ENCODE data around the gene PDE4D.
"Not testable (repeated sequence)": the region's sequence is repeated elsewhere in the genome, so short reads cannot be mapped to it uniquely, and the experiment has no call there.

PDE4D gene

GRCh38 chr5:59575648-59576445 lies 317.7 kb downstream of the PDE4D start:
- no peak for DNase-seq

- DNase-seq = not testable (repeated sequence)
Observed at GRCh38 chr5:59573509-59573908, 320.0 kb downstream of the PDE4D start.

GRCh38 chr5:59571067-59571466 lies 322.5 kb downstream of the PDE4D start:
- no peak for DNase-seq

GRCh38 chr5:59569608-59570334 lies 323.8 kb downstream of the PDE4D start:
- DNase-seq = no peak

- no peak for DNase-seq
Observed at GRCh38 chr5:59569158-59569557, 324.4 kb downstream of the PDE4D start.

GRCh38 chr5:59568161-59568560 lies 325.4 kb downstream of the PDE4D start:
- no peak for DNase-seq

GRCh38 chr5:59565551-59565950 lies 328.0 kb downstream of the PDE4D start:
- DNase-seq = no peak

GRCh38 chr5:59564895-59565294 lies 328.6 kb downstream of the PDE4D start:
- no peak for DNase-seq

GRCh38 chr5:59562756-59563389 lies 330.7 kb downstream of the PDE4D start:
- DNase-seq = no peak

GRCh38 chr5:59560553-59560952 lies 333.0 kb downstream of the PDE4D start:
- DNase-seq = no peak

GRCh38 chr5:59559847-59560246 lies 333.7 kb downstream of the PDE4D start:
- no peak for DNase-seq

- no peak for DNase-seq
Observed at GRCh38 chr5:59559323-59559722, 334.2 kb downstream of the PDE4D start.

GRCh38 chr5:59558501-59558900 lies 335.0 kb downstream of the PDE4D start:
- no peak for DNase-seq

- no peak for DNase-seq
Observed at GRCh38 chr5:59557572-59557971, 336.0 kb downstream of the PDE4D start.

- DNase-seq = no peak
Observed at GRCh38 chr5:59555596-59555995, 337.9 kb downstream of the PDE4D start.

GRCh38 chr5:59554501-59554900 lies 339.0 kb downstream of the PDE4D start:
- DNase-seq = no peak

- DNase-seq = no peak
Observed at GRCh38 chr5:59553992-59554391, 339.5 kb downstream of the PDE4D start.

GRCh38 chr5:59548807-59549357 lies 344.6 kb downstream of the PDE4D start:
- no peak for DNase-seq

- no peak for DNase-seq
Observed at GRCh38 chr5:59547731-59548130, 345.8 kb downstream of the PDE4D start.

GRCh38 chr5:59544573-59544972 lies 349.0 kb downstream of the PDE4D start:
- DNase-seq = no peak

GRCh38 chr5:59543821-59544442 lies 349.6 kb downstream of the PDE4D start:
- DNase-seq = no peak

- peak; percentile 63 for DNase-seq
Observed at GRCh38 chr5:59542851-59543820, 350.4 kb downstream of the PDE4D start.

Measured in left hindlimb (tissue), 1 donor.